ENCODE results near the gene PPP1R12C.

The PPP1R12C gene

GRCh38 chr19:55042688-55043087 lies 74.7 kb downstream of the PPP1R12C start:
- DNase-seq (ENCODE audit: low spot score), result no peak

GRCh38 chr19:55042344-55042678 lies 75.1 kb downstream of the PPP1R12C start:
- no peak for DNase-seq (ENCODE audit: low spot score)

- DNase-seq (ENCODE audit: low spot score), result no peak
Measured at GRCh38 chr19:55041627-55042343, 75.7 kb downstream of the PPP1R12C start.

- DNase-seq (ENCODE audit: low spot score), result no peak
Measured at GRCh38 chr19:55041244-55041626, 76.2 kb downstream of the PPP1R12C start.
